Activated B cell treated with CpG ODN at 0.5 μM for 24 hours (primary cell): ENCODE measurements around the gene SREBF1. TPM values are rescaled to one million over a fixed set of nuclear protein-coding genes. Genes with fewer than 3 reads are reported as not detected.

Experiments used
- ATAC-seq: fragments of 200-7000 bp; cut with Tn5 transposase; one replicate; pipeline ENCODE4 v1.10.0; 2021; ENCODE audit warnings: low read depth, mild to moderate bottlenecking, moderate library complexity
- CTCF ChIA-PET: fragments of 350-600 bp; sonication (Branson Sonifier 250); formaldehyde crosslinking; loops from one replicate; lab custom pipeline; 2021; ENCODE audit warnings: antibody characterized with exemption; lab: Charles Lee
- POLR2A ChIA-PET: fragments of 350-600 bp; sonication (Branson Sonifier 250); formaldehyde crosslinking; loops from one replicate; lab custom pipeline; 2021; ENCODE audit warnings: antibody characterized with exemption; lab: Charles Lee
- DNase-seq: peaks from one replicate; pipeline ENCODE4 v3.0.0; 2022
- H3K27ac Mint-ChIP-seq: one replicate; pipeline ENCODE4 v1.8.0; 2020; ENCODE audit warnings: mixed read lengths
- H3K27me3 Mint-ChIP-seq: one replicate; pipeline ENCODE4 v1.8.0; 2021; ENCODE audit warnings: mixed read lengths
- H3K36me3 Mint-ChIP-seq: one replicate; pipeline ENCODE4 v1.8.0; 2021; ENCODE audit warnings: low read depth, mixed read lengths
- H3K4me1 Mint-ChIP-seq: one replicate; pipeline ENCODE4 v1.8.0; 2021; ENCODE audit warnings: mixed read lengths
- H3K4me3 Mint-ChIP-seq: one replicate; pipeline ENCODE4 v1.8.0; 2020; ENCODE audit warnings: mild to moderate bottlenecking, mixed read lengths
- H3K9me3 Mint-ChIP-seq: one replicate; pipeline ENCODE4 v1.8.0; 2020; ENCODE audit warnings: mixed read lengths
- intact Hi-C: fragments of 100-400 bp; cut with micrococcal nuclease; formaldehyde crosslinking; loops from one replicate; pipeline ENCODE4 v1.15.1; 2024
- total RNA-seq: library from RNA; stranded (reverse); gene quantifications from 2 replicates; pipeline ENCODE4 v1.2.3, GENCODE V29; 2022
- TF ChIP-seq, protein P1 (sequence below): fragments of 200-600 bp; IDR thresholded peaks from one replicate; pipeline ENCODE4 v1.8.0; 2022; ENCODE audit warnings: antibody characterized with exemption, mild to moderate bottlenecking

SREBF1 gene
- total RNA-seq, 1 donor from 2014 or later: 19.7 TPM

DNA sequence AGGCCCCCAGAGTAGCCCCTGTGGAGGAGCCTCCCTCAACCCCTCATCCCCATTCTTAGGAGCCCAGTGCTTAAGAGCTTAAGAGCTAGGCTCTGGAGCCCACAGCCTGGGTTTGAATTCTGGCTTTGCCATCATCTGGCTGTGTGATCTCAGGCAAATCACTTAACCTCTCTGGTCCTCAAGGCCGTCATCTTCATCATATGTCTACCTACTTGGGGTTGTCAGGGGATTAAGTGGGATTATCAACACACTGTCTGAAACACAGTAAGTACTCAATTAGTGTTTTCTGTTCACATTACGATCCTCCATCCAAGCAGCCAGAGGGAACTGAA is 4.8 kb downstream of the SREBF1 start:
- DNase-seq (no peak), ATAC-seq (no peak)
- intact Hi-C loops: no loop called here
- ChIA-PET POLR2A (no interaction called here), CTCF (interaction anchor here (2.7 kb wide), 1 partner anchor 19 kb away, joined by 11 read pairs; no protein-coding TSS in a partner anchor)
- TF ChIP-seq, protein P1, sequence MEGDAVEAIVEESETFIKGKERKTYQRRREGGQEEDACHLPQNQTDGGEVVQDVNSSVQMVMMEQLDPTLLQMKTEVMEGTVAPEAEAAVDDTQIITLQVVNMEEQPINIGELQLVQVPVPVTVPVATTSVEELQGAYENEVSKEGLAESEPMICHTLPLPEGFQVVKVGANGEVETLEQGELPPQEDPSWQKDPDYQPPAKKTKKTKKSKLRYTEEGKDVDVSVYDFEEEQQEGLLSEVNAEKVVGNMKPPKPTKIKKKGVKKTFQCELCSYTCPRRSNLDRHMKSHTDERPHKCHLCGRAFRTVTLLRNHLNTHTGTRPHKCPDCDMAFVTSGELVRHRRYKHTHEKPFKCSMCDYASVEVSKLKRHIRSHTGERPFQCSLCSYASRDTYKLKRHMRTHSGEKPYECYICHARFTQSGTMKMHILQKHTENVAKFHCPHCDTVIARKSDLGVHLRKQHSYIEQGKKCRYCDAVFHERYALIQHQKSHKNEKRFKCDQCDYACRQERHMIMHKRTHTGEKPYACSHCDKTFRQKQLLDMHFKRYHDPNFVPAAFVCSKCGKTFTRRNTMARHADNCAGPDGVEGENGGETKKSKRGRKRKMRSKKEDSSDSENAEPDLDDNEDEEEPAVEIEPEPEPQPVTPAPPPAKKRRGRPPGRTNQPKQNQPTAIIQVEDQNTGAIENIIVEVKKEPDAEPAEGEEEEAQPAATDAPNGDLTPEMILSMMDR: no peak
- H3K4me3 Mint-ChIP-seq: no peak overlapping the region
- H3K36me3 Mint-ChIP-seq: peaks cover 13% of the 10 kb centered on the region
- H3K27ac Mint-ChIP-seq: no peak overlapping the region
- no peaks in the 10 kb centered on the region for H3K9me3 Mint-ChIP-seq
- no peaks in the 10 kb centered on the region for H3K27me3 Mint-ChIP-seq
- peaks cover 45% of the 10 kb centered on the region for H3K4me1 Mint-ChIP-seq

DNA sequence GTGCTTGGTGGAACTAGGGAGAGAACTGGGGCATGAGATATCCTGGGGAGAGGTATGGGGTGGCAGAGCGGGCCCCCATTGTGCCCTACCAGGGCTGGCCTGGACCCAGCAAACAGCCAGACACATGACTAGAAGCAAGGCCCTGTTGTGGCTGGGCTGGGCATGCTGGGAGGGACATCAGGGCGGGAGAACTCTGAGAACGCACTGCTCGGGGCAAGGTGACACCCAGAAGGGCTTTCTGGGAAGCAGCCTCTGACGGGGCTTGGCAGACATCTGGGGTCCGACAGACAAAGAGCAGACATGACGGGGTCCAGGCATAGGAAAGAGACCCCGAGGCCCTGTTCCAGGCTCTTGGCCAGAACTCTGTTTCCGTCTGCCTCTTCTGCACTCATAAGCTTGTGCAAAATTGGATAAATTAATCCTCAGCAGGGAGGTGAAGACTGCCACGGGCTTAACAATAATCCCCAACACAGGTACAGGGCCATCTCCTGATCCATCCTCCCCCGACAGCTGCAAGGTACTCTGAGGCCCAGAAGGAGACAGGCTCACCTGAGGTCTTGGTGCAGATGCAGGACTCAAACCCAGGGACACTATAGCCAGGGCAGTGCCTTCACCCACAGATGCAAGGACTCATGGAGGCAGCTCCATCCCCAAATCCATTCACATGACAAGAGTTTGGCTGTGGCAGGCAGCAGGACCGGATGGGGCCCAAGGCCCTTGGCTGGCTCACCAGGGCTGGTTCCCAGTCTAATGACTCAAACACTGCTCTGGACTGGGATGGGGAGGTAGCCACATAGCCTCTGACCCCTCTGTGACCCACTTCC is 5.4 kb downstream of the SREBF1 start:
- no peak overlapping the region for H3K4me3 Mint-ChIP-seq
- DNase-seq (no peak), ATAC-seq (no peak)
- no peaks in the 10 kb centered on the region for H3K27me3 Mint-ChIP-seq
- H3K27ac Mint-ChIP-seq: no peak overlapping the region
- TF ChIP-seq, protein P1: no peak
- CTCF ChIA-PET: no interaction called here
- intact Hi-C loops: no loop called here
- POLR2A ChIA-PET: no interaction called here
- H3K4me1 Mint-ChIP-seq: peaks cover 50% of the 10 kb centered on the region
- H3K36me3 Mint-ChIP-seq: peaks cover 13% of the 10 kb centered on the region
- H3K9me3 Mint-ChIP-seq: no peaks in the 10 kb centered on the region

DNA sequence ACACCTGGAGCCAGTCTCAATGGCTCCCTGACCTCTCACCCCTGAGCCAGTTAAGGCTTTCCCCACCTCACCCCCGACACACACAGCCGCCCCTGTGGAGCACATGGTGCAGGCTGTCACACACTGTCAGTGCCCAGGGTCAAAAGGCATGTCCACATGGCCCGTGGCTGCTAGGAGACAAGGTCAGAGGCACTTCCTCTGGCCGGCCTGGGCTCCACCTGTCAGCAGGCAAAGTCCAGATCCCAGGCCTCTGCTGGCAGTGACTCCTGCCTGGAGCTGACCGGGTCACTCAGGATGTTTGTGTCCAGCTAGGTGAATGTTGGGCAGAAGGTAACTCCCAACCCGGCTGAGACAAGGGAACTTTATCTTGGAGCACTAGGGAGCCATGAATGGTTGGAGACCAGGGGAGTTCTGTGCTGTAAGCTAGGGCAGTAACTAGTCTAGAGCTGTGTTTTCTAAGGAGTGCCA is 6.0 kb downstream of the SREBF1 start:
- intact Hi-C loops: no loop called here
- H3K4me1 Mint-ChIP-seq: peaks cover 52% of the 10 kb centered on the region
- DNase-seq: no peak
- H3K36me3 Mint-ChIP-seq: peaks cover 13% of the 10 kb centered on the region
- H3K9me3 Mint-ChIP-seq: no peaks in the 10 kb centered on the region
- no peaks in the 10 kb centered on the region for H3K27me3 Mint-ChIP-seq
- ATAC-seq: no peak
- ChIA-PET POLR2A (no interaction called here), CTCF (interaction anchor here (1.1 kb wide), 1 partner anchor 9 kb away, joined by 3 read pairs; no protein-coding TSS in a partner anchor)
- no peak overlapping the region for H3K27ac Mint-ChIP-seq
- TF ChIP-seq, protein P1: no peak
- no peak overlapping the region for H3K4me3 Mint-ChIP-seq

DNA sequence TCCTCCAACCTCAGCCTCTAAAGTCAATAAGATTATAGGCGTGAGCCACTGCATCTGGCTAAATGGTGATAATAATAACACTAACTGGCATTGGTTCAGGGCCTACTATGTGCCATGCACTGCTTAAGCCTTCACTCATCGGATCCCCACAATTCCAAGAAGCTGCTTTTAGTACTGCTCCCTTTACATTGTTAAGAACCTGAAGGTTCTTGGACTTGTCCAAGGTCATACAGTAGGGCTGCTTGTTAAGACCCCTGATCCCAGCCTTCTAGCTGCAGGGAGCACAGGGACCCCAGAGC is 6.6 kb downstream of the SREBF1 start:
- intact Hi-C loops: no loop called here
- peaks cover 46% of the 10 kb centered on the region for H3K4me1 Mint-ChIP-seq
- H3K4me3 Mint-ChIP-seq: no peak overlapping the region
- ATAC-seq (no peak), DNase-seq (no peak)
- ChIA-PET CTCF (interaction anchor here (1.1 kb wide), 1 partner anchor 8 kb away, joined by 3 read pairs; no protein-coding TSS in a partner anchor), POLR2A (no interaction called here)
- TF ChIP-seq, protein P1: no peak
- no peak overlapping the region for H3K27ac Mint-ChIP-seq
- no peaks in the 10 kb centered on the region for H3K27me3 Mint-ChIP-seq
- peaks cover 13% of the 10 kb centered on the region for H3K36me3 Mint-ChIP-seq
- no peaks in the 10 kb centered on the region for H3K9me3 Mint-ChIP-seq

DNA sequence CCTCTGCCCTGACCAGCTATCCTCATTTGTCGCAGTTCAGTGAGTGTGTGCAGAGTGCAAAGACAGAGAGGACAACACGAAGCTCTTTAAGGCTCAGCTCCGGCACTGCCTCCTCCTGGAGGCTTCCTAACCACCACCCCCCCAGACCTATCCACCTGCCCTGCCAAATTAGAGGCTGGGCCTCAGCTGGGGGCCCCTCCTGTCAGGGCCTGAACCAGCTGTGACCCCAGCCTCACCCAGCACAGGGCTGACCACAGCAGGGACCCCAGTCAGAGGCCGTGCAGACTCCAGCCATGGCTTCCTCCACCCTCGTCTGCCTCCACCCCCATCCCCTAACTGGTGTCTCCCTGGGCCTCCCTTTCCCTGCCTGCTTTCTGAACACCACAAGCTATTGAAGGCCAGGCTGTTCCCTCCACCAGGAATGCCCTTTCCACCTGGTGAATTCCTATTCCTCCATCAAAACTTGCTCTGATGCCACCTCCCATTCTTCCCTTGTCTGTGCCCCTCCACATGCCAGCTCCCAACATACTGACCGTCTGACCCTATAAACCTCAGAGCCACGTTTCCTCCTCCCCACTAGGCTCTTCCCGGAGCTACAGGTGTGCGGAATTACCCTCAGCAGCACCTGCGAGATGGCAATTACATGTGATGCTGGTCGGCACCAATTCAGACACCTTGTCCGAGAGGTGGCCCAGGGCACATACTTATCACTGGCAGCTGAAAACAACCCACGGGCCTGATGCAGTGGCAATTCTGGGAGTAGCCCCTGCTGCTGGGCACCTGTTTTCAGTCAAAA is 8.8 kb downstream of the SREBF1 start:
- H3K27ac Mint-ChIP-seq: no peak overlapping the region
- no peak for ATAC-seq
- ChIA-PET CTCF (no interaction called here), POLR2A (interaction anchor here (0.5 to 6.1 kb wide), 2 partner anchors 7 to 25 kb away, joined by 7 to 48 read pairs; partner anchors contain the start of gene SREBF1)
- intact Hi-C loops: loop anchor here (10.0 kb wide), 1 partner anchor 957 kb away; the partner anchor contains the start of gene TVP23B
- peaks cover 45% of the 10 kb centered on the region for H3K4me1 Mint-ChIP-seq
- H3K4me3 Mint-ChIP-seq: no peak overlapping the region
- TF ChIP-seq, protein P1: no peak
- H3K36me3 Mint-ChIP-seq: peaks cover 13% of the 10 kb centered on the region
- no peak for DNase-seq
- no peaks in the 10 kb centered on the region for H3K9me3 Mint-ChIP-seq
- H3K27me3 Mint-ChIP-seq: no peaks in the 10 kb centered on the region
